H9 (cell line): ENCODE data around the gene SLC30A3. TPM values are rescaled to one million over a fixed set of nuclear protein-coding genes. Genes with fewer than 3 reads are reported as not detected.
A peak's percentile ranks its signal among the peaks of the same experiment; 100 is the strongest.

Experiments used
- DNase-seq: peaks from one replicate; pipeline ENCODE4 v3.0.0-alpha.2; 2017
- H2AFZ ChIP-seq: one replicate; pipeline ENCODE4 v1.6.1; 2013; ENCODE audit warnings: mild to moderate bottlenecking, low read length, control low read depth, moderate library complexity
- H2AK5ac ChIP-seq: 2 replicates; pipeline ENCODE4 v1.6.1; 2013; ENCODE audit warnings: low read length, control low read depth, mixed read lengths; ENCODE audit not compliant: insufficient read length
- H2BK120ac ChIP-seq: one replicate; pipeline ENCODE4 v1.6.1; 2013; ENCODE audit warnings: low read depth, mild to moderate bottlenecking, low read length, control low read depth, inconsistent platforms; ENCODE audit not compliant: poor library complexity, severe bottlenecking
- H2BK12ac ChIP-seq: 2 replicates; pipeline ENCODE4 v1.6.1; 2013; ENCODE audit warnings: low read length, control low read depth, mixed read lengths, low read depth; ENCODE audit not compliant: insufficient read length
- H2BK15ac ChIP-seq: 2 replicates; pipeline ENCODE4 v1.6.1; 2013; ENCODE audit warnings: low read depth, low read length, control low read depth
- H2BK20ac ChIP-seq: one replicate; pipeline ENCODE4 v1.6.1; 2013; ENCODE audit warnings: low read depth, mild to moderate bottlenecking, low read length, control low read depth, inconsistent platforms; ENCODE audit not compliant: poor library complexity, severe bottlenecking
- H2BK5ac ChIP-seq: 2 replicates; pipeline ENCODE4 v1.6.1; 2013; ENCODE audit warnings: low read length, control low read depth, mixed read lengths; ENCODE audit not compliant: insufficient read length
- H3K14ac ChIP-seq: 2 replicates; pipeline ENCODE4 v1.6.1; 2013; ENCODE audit warnings: low read length, control low read depth; ENCODE audit not compliant: insufficient read depth
- H3K18ac ChIP-seq: 2 replicates; pipeline ENCODE4 v1.6.1; 2013; ENCODE audit warnings: low read depth, mild to moderate bottlenecking, mixed read lengths, low read length, control low read depth; ENCODE audit not compliant: insufficient read length
- H3K23ac ChIP-seq: 2 replicates; pipeline ENCODE4 v1.6.1; 2013; ENCODE audit warnings: low read length, control low read depth, mixed read lengths, low read depth; ENCODE audit not compliant: insufficient read length
- H3K23me2 ChIP-seq: 2 replicates; pipeline ENCODE4 v1.6.1; 2013; ENCODE audit warnings: low read depth, mild to moderate bottlenecking, mixed read lengths, low read length, control low read depth; ENCODE audit not compliant: insufficient read length, poor library complexity, severe bottlenecking
- H3K27ac ChIP-seq: 2 replicates; pipeline ENCODE4 v1.5.1; 2013; ENCODE audit warnings: low read length, control low read depth, mixed read lengths, low read depth; ENCODE audit not compliant: insufficient read length
- H3K27me3 ChIP-seq: 2 replicates; pipeline ENCODE4 v1.6.1; 2013; ENCODE audit warnings: low read length, control low read depth, inconsistent platforms; ENCODE audit not compliant: insufficient read depth
- H3K4ac ChIP-seq: 2 replicates; pipeline ENCODE4 v1.6.1; 2013; ENCODE audit warnings: low read depth, mild to moderate bottlenecking, control low read depth, inconsistent platforms, low read length, moderate library complexity
- H3K4me1 ChIP-seq: 2 replicates; pipeline ENCODE4 v1.6.1; 2013; ENCODE audit warnings: low read length, control low read depth, inconsistent platforms; ENCODE audit not compliant: insufficient read depth
- H3K4me2 ChIP-seq: 2 replicates; pipeline ENCODE4 v1.6.1; 2013; ENCODE audit warnings: low read length, control low read depth, mixed read lengths; ENCODE audit not compliant: insufficient read length, insufficient read depth
- H3K56ac ChIP-seq: 2 replicates; pipeline ENCODE4 v1.6.1; 2013; ENCODE audit warnings: low read depth, mild to moderate bottlenecking, mixed read lengths, low read length, control low read depth; ENCODE audit not compliant: insufficient read length
- H3K79me1 ChIP-seq: 2 replicates; pipeline ENCODE4 v1.6.1; 2013; ENCODE audit warnings: low read depth, mild to moderate bottlenecking, moderate library complexity, low read length, control low read depth, inconsistent platforms; ENCODE audit not compliant: insufficient read depth, poor library complexity, severe bottlenecking
- H3K79me2 ChIP-seq: 2 replicates; pipeline ENCODE4 v1.6.1; 2013; ENCODE audit warnings: low read length, control low read depth, inconsistent platforms; ENCODE audit not compliant: insufficient read depth
- H3K9ac ChIP-seq: 2 replicates; pipeline ENCODE4 v1.6.1; 2013; ENCODE audit warnings: low read length, control low read depth, mixed read lengths; ENCODE audit not compliant: insufficient read length; ENCODE audit errors: extremely low read depth
- H3K9me3 ChIP-seq: one replicate; pipeline ENCODE4 v1.6.1; 2013; ENCODE audit warnings: low read depth, low read length, inconsistent platforms; ENCODE audit not compliant: control insufficient read depth
- H3T11ph ChIP-seq: one replicate; pipeline ENCODE4 v1.6.1; 2013; ENCODE audit warnings: mild to moderate bottlenecking, low read length, control low read depth, inconsistent platforms
- H4K20me1 ChIP-seq: one replicate; pipeline ENCODE4 v1.6.1; 2013; ENCODE audit not compliant: control insufficient read depth, insufficient read length, insufficient read depth
- H4K5ac ChIP-seq: 2 replicates; pipeline ENCODE4 v1.6.1; 2013; ENCODE audit warnings: low read depth, mild to moderate bottlenecking, mixed read lengths, low read length, control low read depth; ENCODE audit not compliant: insufficient read length
- H4K8ac ChIP-seq: replicated peaks from 2 replicates; pipeline ENCODE4 v1.6.1; 2013; ENCODE audit warnings: low read length, control low read depth, mixed read lengths, low read depth; ENCODE audit not compliant: insufficient read length
- H4K91ac ChIP-seq: 2 replicates; pipeline ENCODE4 v1.6.1; 2013; ENCODE audit warnings: low read depth, mild to moderate bottlenecking, moderate library complexity, mixed read lengths, low read length, control low read depth; ENCODE audit not compliant: insufficient read length
- H3K27ac Mint-ChIP-seq, 3 experiments: 2 replicates in 2 of 3; 3 replicates in 1 of 3; pipeline ENCODE4 v1.8.0; 2020 to 2021; ENCODE audit warnings: mixed read lengths in 3 of 3, mild to moderate bottlenecking in 1 of 3, moderate library complexity in 1 of 3
- H3K27me3 Mint-ChIP-seq: 2 replicates; pipeline ENCODE4 v1.8.0; 2021; ENCODE audit warnings: low read depth, mild to moderate bottlenecking, moderate library complexity, mixed read lengths
- H3K36me3 Mint-ChIP-seq, 3 experiments: 2 replicates in 2 of 3; 3 replicates in 1 of 3; pipeline ENCODE4 v1.8.0; 2020 to 2021; ENCODE audit warnings: low read depth in 3 of 3, mixed read lengths in 3 of 3; ENCODE audit not compliant: insufficient read depth in 1 of 3
- H3K4me1 Mint-ChIP-seq, 2 experiments: 2 replicates each; pipeline ENCODE4 v1.8.0; 2020; ENCODE audit warnings: mixed read lengths in 2 of 2
- H3K4me3 Mint-ChIP-seq, 2 experiments: 2 replicates in 1 of 2; 3 replicates in 1 of 2; pipeline ENCODE4 v1.8.0; 2020 to 2021; ENCODE audit warnings: mild to moderate bottlenecking in 2 of 2, mixed read lengths in 2 of 2, moderate library complexity in 1 of 2
- H3K9me3 Mint-ChIP-seq, 2 experiments: 2 replicates in 1 of 2; 3 replicates in 1 of 2; pipeline ENCODE4 v1.8.0; 2020; ENCODE audit warnings: mild to moderate bottlenecking in 2 of 2, mixed read lengths in 2 of 2, moderate library complexity in 1 of 2
- WGBS: extraction: QIAGEN DNeasy Blood & Tissue Kit; methylation state at CpG from one replicate; pipeline ENCODE4 v1.1.7; 2013; ENCODE audit warnings: missing lambda C conversion rate, low lambda C conversion rate, mixed read lengths; ENCODE audit not compliant: insufficient read length; ENCODE audit errors: extremely low coverage; 5-methylcytosine and 5-hydroxymethylcytosine counted together
- total RNA-seq: library from RNA; stranded (reverse); gene quantifications from 2 replicates; pipeline ENCODE4 v1.2.1, GENCODE V29; 2021
- TF ChIP-seq, protein P1 (sequence below): fragments of 200-600 bp; sonication (generic); conservative IDR thresholded peaks from 3 replicates; pipeline ENCODE4 v1.8.0; 2021; ENCODE audit warnings: antibody characterized with exemption, mild to moderate bottlenecking

SLC30A3 gene
- total RNA-seq, 1 experiment from 2014 or later: 2.5 TPM

DNA sequence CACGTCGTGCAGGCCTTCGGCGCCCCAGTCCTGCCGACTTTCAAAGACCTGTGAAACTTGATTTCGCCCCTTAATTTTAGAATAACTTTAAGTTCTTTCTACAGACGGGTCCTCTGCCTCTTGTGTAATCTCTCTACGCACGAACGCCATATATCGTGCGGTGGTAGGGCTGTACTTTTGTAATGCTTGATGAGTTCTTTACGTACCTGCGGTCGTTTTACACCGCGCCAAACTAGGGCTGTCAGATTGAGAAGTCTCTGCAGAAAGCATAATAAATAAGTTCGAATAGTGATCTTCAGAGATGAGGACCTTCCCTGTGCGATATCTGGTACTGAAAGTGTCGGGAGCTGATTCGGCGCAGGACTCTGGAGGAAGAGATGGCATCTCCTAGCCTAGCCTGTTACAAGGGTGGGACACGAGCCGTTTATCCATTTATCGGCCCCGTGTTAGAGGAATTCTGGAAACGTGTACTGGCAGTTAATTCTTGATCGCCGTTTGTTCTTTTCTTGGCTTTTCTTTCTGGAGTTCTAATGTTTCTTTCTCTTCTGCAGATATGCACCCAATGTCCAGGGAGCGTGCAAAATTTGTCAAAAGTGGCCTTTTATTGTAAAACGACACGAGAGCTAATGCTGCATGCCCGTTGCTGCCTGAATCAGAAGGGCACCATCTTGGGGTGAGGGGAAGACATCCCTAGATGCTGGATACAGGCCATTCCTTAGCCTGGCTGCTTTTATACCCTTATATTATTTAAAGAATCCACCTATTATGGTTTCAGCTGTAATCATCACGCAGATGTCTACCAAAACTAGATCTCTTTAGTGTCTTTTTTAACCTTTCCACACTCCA is 50.0 kb downstream of the SLC30A3 start:
- H2BK5ac ChIP-seq: no peak overlapping the region
- Mint-ChIP-seq H3K36me3 (peaks cover 22 to 51% (median 49%) of the 10 kb centered on the region in 3 experiments), H3K27ac (peak overlapping the region; percentile 99 to 100 (median 99)), H3K4me1 (peaks cover 40 to 47% of the 10 kb centered on the region in 2 experiments), H3K9me3 (peaks cover 0 to 1% of the 10 kb centered on the region in 2 experiments; a peak in 1 of 5 replicates), H3K27me3 (no peaks in the 10 kb centered on the region), H3K4me3 (peak overlapping the region; percentile 99)
- peak overlapping the region; percentile 96 for H3K14ac ChIP-seq
- H3K18ac ChIP-seq: peak overlapping the region; percentile 88
- TF ChIP-seq, protein P1, sequence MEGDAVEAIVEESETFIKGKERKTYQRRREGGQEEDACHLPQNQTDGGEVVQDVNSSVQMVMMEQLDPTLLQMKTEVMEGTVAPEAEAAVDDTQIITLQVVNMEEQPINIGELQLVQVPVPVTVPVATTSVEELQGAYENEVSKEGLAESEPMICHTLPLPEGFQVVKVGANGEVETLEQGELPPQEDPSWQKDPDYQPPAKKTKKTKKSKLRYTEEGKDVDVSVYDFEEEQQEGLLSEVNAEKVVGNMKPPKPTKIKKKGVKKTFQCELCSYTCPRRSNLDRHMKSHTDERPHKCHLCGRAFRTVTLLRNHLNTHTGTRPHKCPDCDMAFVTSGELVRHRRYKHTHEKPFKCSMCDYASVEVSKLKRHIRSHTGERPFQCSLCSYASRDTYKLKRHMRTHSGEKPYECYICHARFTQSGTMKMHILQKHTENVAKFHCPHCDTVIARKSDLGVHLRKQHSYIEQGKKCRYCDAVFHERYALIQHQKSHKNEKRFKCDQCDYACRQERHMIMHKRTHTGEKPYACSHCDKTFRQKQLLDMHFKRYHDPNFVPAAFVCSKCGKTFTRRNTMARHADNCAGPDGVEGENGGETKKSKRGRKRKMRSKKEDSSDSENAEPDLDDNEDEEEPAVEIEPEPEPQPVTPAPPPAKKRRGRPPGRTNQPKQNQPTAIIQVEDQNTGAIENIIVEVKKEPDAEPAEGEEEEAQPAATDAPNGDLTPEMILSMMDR: no peak
- no peaks in the 10 kb centered on the region for H3K79me1 ChIP-seq
- no peaks in the 10 kb centered on the region for H3K4me1 ChIP-seq
- H3K23me2 ChIP-seq: peaks cover 18% of the 10 kb centered on the region
- no peak overlapping the region for H2AFZ ChIP-seq
- no peak overlapping the region for H4K5ac ChIP-seq
- no peak for DNase-seq
- no peak overlapping the region for H3K23ac ChIP-seq
- WGBS: no CpG with 5 or more reads among the region's 34 CpGs
- no peaks in the 10 kb centered on the region for H3K27me3 ChIP-seq
- no peak overlapping the region for H2BK20ac ChIP-seq
- no peak overlapping the region for H3K4ac ChIP-seq
- H3K9me3 ChIP-seq: no peaks in the 10 kb centered on the region
- peak overlapping the region; percentile 96 for H3K9ac ChIP-seq
- H3K4me2 ChIP-seq: peak overlapping the region; percentile 84
- no peak overlapping the region for H4K91ac ChIP-seq
- peak overlapping the region; percentile 13 for H3K56ac ChIP-seq
- H2BK12ac ChIP-seq: no peak overlapping the region
- H4K8ac ChIP-seq: no peak overlapping the region
- H3K27ac ChIP-seq: peak overlapping the region; percentile 38
- H2AK5ac ChIP-seq: no peak overlapping the region
- H4K20me1 ChIP-seq: no peaks in the 10 kb centered on the region
- H2BK120ac ChIP-seq: no peak overlapping the region
- peaks cover 2% of the 10 kb centered on the region; the same call in 1 of the 2 replicates for H3K79me2 ChIP-seq
- H2BK15ac ChIP-seq: no peak overlapping the region
- H3T11ph ChIP-seq: no peak overlapping the region
